GM12878 (cell line): ENCODE results near the gene ZSWIM5.

Experiments used
- BACH1 ChIP-seq: fragments of 450-650 bp; IDR thresholded peaks from 2 replicates; pipeline ENCODE4 v1.6.1; 2017; ENCODE audit warnings: mild to moderate bottlenecking, borderline replicate concordance
- CBFB ChIP-seq: IDR thresholded peaks from 2 replicates; pipeline ENCODE4 v1.6.1; 2016; ENCODE audit warnings: antibody characterized with exemption, low read depth
- CHD2 ChIP-seq: IDR thresholded peaks from 2 replicates; pipeline ENCODE4 v1.6.1; 2011; ENCODE audit warnings: low read depth, low read length, improper control_type of control experiment, borderline replicate concordance
- CHD4 ChIP-seq: fragments of 200-600 bp; sonication (generic); IDR thresholded peaks from 2 replicates; pipeline ENCODE4 v1.6.1; 2016; ENCODE audit warnings: mild to moderate bottlenecking
- ETV6 ChIP-seq, 2 experiments: fragments of 450-650 bp in 1 of 2; IDR thresholded peaks in 1 of 2; conservative IDR thresholded peaks in 1 of 2; 2 replicates each; pipeline ENCODE4 v1.6.1; 2014; ENCODE audit warnings: antibody characterized with exemption in 1 of 2, borderline replicate concordance in 1 of 2, low read depth in 1 of 2, mild to moderate bottlenecking in 1 of 2, moderate library complexity in 1 of 2
- EZH2 ChIP-seq: IDR thresholded peaks from 2 replicates; pipeline ENCODE4 v1.6.1; 2012; ENCODE audit warnings: low read depth, mild to moderate bottlenecking, control low read depth, inconsistent platforms, low read length, borderline replicate concordance; ENCODE audit not compliant: control insufficient read depth
- JUNB ChIP-seq: IDR thresholded peaks from 2 replicates; pipeline ENCODE4 v1.6.1; 2016; ENCODE audit warnings: antibody characterized with exemption, mild to moderate bottlenecking
- MAX ChIP-seq: IDR thresholded peaks from 2 replicates; pipeline ENCODE4 v1.6.1; 2012; ENCODE audit warnings: low read depth, low read length, improper control_type of control experiment
- POLR2A ChIP-seq: IDR thresholded peaks from 2 replicates; pipeline ENCODE4 v1.6.1; 2011; ENCODE audit warnings: low read depth, mild to moderate bottlenecking, low read length
- YY1 ChIP-seq: IDR thresholded peaks from 2 replicates; pipeline ENCODE4 v1.6.1; 2011; ENCODE audit warnings: low read depth, mild to moderate bottlenecking, low read length
- ZNF592 ChIP-seq: fragments of 450-650 bp; IDR thresholded peaks from 2 replicates; pipeline ENCODE4 v1.6.1; 2017; ENCODE audit warnings: mild to moderate bottlenecking, moderate library complexity
- TF ChIP-seq, protein P1 (sequence below), 3 experiments: IDR thresholded peaks in 2 of 3; conservative IDR thresholded peaks in 1 of 3; 2 replicates each; pipeline ENCODE4 v1.5.1; 2011; ENCODE audit warnings: low read depth in 3 of 3, low read length in 3 of 3, mild to moderate bottlenecking in 3 of 3, control low read depth in 2 of 3, moderate library complexity in 2 of 3, inconsistent platforms in 1 of 3, mixed read lengths in 1 of 3; ENCODE audit not compliant: control insufficient read depth in 2 of 3, insufficient read depth in 1 of 3; ENCODE audit errors: extremely low read depth in 1 of 3
- TF ChIP-seq, protein P2 (sequence below): IDR thresholded peaks from 2 replicates; pipeline ENCODE4 v1.6.1; 2012; ENCODE audit warnings: low read depth, low read length, improper control_type of control experiment

DNA sequence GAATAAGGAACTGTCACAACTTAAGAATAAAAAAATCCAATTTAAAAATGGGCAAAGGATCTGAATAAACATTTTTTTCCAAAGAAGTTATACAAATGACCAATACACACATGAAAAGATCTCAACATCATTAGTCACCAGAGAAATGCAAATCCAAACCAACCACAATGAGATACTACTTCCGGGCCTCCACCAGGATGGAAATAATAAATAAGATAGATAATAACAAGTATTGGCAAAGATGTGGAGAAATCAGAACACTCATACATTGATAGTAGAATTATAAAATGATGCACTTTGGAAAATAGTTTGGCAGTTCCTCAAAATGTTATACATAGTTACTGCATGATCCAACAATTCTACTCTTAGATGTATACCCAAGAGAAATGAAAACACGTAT, 18.7 kb downstream of the ZSWIM5 start:
- TF ChIP-seq EZH2 (no peak), MAX (no peak), CHD2 (no peak), POLR2A (no peak), JUNB (no peak), ETV6 (conservative IDR thresholded peaks at IDR 0.05 in 1 of 2, IDR thresholded peaks at IDR 0.05 in 1 of 2; ENCODE audit: borderline replicate concordance in 1 of 2, low read depth in 1 of 2) (no peak), CHD4 (no peak), YY1 (no peak), ZNF592 (no peak), CBFB (no peak), BACH1 (no peak)
- TF ChIP-seq, protein P1, sequence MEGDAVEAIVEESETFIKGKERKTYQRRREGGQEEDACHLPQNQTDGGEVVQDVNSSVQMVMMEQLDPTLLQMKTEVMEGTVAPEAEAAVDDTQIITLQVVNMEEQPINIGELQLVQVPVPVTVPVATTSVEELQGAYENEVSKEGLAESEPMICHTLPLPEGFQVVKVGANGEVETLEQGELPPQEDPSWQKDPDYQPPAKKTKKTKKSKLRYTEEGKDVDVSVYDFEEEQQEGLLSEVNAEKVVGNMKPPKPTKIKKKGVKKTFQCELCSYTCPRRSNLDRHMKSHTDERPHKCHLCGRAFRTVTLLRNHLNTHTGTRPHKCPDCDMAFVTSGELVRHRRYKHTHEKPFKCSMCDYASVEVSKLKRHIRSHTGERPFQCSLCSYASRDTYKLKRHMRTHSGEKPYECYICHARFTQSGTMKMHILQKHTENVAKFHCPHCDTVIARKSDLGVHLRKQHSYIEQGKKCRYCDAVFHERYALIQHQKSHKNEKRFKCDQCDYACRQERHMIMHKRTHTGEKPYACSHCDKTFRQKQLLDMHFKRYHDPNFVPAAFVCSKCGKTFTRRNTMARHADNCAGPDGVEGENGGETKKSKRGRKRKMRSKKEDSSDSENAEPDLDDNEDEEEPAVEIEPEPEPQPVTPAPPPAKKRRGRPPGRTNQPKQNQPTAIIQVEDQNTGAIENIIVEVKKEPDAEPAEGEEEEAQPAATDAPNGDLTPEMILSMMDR (IDR thresholded peaks at IDR 0.05 in 2 of 3, conservative IDR thresholded peaks at IDR 0.05 in 1 of 3; ENCODE audit: control insufficient read depth in 2 of 3, extremely low read depth in 1 of 3, insufficient read depth in 1 of 3, low read depth in 3 of 3, low read length in 3 of 3) = no peak
- TF ChIP-seq, protein P2, sequence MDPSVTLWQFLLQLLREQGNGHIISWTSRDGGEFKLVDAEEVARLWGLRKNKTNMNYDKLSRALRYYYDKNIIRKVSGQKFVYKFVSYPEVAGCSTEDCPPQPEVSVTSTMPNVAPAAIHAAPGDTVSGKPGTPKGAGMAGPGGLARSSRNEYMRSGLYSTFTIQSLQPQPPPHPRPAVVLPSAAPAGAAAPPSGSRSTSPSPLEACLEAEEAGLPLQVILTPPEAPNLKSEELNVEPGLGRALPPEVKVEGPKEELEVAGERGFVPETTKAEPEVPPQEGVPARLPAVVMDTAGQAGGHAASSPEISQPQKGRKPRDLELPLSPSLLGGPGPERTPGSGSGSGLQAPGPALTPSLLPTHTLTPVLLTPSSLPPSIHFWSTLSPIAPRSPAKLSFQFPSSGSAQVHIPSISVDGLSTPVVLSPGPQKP = no peak
